GM13977 (cell line): ENCODE data around the gene SEMA3F.

ENCODE experiments used
- DNase-seq: peaks from one replicate; pipeline ENCODE4 v3.0.0; 2012; ENCODE audit warnings: low spot score
- CTCF ChIP-seq: IDR thresholded peaks from 2 replicates; pipeline ENCODE4 v1.5.1; 2012; ENCODE audit warnings: mild to moderate bottlenecking, control low read depth; ENCODE audit not compliant: insufficient read depth; ENCODE audit errors: extremely low read depth, missing control alignments
- in situ Hi-C: fragments of 300-500 bp; cut with MboI; formaldehyde crosslinking; loops from one replicate; pipeline ENCODE4 v1.12.0; 2022; ENCODE audit warnings: low sequenced_read_pairs, low pct_unique_long_range_greater_than_20kb, mixed read lengths, inconsistent platforms; ENCODE audit not compliant: unreplicated experiment

The SEMA3F gene

GRCh38 chr3:50220109-50220508 lies 65.0 kb downstream of the SEMA3F start:
- no peak for DNase-seq
- in situ Hi-C loops = loop anchor here (10.0 kb wide), 1 partner anchor 55 kb away; the partner anchor contains the start of gene LSMEM2
- TF ChIP-seq CTCF = no peak

- no peak for DNase-seq
- in situ Hi-C loops = loop anchor here (10.0 kb wide), 1 partner anchor 54 kb away; the partner anchor contains the start of gene LSMEM2
These were observed 65.9 kb downstream of the SEMA3F start for GRCh38 chr3:50221051-50221410.

GRCh38 chr3:50221411-50222168 lies 66.5 kb downstream of the SEMA3F start:
- in situ Hi-C loops = loop anchor here (10.0 kb wide), 1 partner anchor 53 kb away; the partner anchor contains the start of gene LSMEM2
- peak; percentile 13 for TF ChIP-seq CTCF
- DNase-seq = no peak

More at GRCh38 chr3:50221051-50221410, 65.9 kb downstream of the SEMA3F start:
- no peak for TF ChIP-seq CTCF

GRCh38 chr3:50222169-50222528 lies 67.0 kb downstream of the SEMA3F start:
- in situ Hi-C loops = loop anchor here (10.0 kb wide), 1 partner anchor 53 kb away; the partner anchor contains the start of gene LSMEM2
- TF ChIP-seq CTCF = no peak
- no peak for DNase-seq

- DNase-seq = no peak
- in situ Hi-C loops = loop anchor here (10.0 kb wide), 1 partner anchor 50 kb away; the partner anchor contains the start of gene LSMEM2
- no peak for TF ChIP-seq CTCF
These were observed 69.5 kb downstream of the SEMA3F start for GRCh38 chr3:50224639-50225038.

- DNase-seq = peak; percentile 57
These were observed 71.8 kb downstream of the SEMA3F start for GRCh38 chr3:50226888-50227389.

More at GRCh38 chr3:50226888-50227389, 71.8 kb downstream of the SEMA3F start:
- in situ Hi-C loops = loop anchor here (10.0 kb wide), 1 partner anchor 48 kb away; the partner anchor contains the start of gene LSMEM2
- no peak for TF ChIP-seq CTCF
